ENCODE results near the gene NDUFV1.
"Not testable (repeated sequence)": the region's sequence is repeated elsewhere in the genome, so short reads cannot be mapped to it uniquely, and the experiment has no call there.

Gene NDUFV1

GRCh38 chr11:67611704-67612587 lies 5.2 kb downstream of the NDUFV1 start:
- DNase-seq: no peak

- no peak for DNase-seq
These were observed 6.0 kb downstream of the NDUFV1 start for GRCh38 chr11:67612751-67613150.

GRCh38 chr11:67613313-67613959 lies 6.7 kb downstream of the NDUFV1 start:
- no peak for DNase-seq

DNA sequence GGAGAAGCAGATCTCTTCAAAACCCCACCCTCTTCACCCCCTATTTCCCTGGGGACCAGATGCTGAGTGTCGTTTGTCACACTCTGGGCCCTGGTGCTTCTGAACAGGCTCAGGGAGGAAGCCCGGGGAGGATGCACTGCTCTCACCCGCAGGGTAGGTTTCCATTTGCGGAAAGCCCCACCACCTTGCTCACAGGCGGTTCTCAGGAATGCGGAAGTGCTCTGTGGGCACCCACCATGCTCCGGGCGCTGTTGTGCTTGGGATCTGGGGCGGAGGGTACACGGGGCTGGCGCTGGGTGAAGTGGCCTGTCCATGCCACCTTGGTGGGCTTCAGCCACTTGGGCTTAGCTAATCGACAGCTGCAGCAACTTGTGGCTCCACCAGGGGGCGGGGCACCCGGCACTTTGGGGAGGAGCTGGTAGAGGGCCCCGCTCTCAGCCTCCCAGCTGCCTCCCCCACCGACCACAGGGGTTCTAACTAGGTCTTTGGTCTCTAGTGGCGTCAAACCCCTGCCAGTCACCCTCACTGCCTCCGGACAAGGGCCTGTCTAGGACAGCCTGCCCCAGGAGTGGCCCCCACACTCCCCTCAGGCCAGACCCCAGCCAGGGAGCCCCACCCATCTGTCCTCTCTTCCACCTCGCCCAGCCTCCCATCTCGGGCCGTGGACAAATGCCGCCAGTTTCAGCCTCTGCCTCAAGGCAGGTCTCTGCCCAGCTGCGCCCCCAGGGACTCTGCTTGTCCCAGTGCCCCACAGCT lies 7.4 kb downstream of the NDUFV1 start:
- DNase-seq: peak; percentile 78

GRCh38 chr11:67614730-67615714 lies 8.3 kb downstream of the NDUFV1 start:
- DNase-seq: peak; percentile 10

DNA sequence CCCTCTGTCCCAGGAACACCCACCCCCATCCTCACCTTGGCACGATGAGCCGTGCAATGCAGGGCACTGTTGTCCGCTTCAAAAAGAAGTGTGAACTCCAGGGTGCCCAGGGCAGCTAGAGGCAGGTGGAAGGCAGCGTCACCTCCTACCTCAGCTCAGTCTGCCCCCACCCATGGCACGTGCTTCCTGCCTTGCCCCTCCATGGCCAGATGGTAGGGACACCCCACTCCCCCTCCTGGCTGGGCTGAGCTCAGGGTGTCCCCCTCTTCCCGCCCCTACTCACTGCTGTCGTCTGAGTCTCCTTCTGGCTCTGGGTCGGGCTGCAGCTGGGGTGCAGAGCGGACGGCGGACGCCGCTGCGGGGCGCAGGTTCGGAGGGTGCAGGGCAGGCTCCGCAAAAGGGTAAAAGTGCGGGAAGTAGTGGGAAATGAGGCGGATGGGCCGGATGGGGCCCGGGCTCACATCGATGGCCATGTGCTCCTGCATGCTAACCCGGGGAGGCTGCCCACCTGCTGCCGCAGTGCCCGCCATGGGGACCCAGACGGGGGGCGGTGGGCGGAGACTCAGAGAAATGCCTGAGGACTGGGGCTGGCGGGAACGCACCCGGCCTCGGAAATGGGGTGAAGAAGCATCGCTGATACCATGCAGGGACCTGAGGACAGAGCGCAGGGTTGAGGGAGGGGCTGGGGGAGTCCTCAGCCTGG lies 9.1 kb downstream of the NDUFV1 start:
- DNase-seq: no peak

DNA sequence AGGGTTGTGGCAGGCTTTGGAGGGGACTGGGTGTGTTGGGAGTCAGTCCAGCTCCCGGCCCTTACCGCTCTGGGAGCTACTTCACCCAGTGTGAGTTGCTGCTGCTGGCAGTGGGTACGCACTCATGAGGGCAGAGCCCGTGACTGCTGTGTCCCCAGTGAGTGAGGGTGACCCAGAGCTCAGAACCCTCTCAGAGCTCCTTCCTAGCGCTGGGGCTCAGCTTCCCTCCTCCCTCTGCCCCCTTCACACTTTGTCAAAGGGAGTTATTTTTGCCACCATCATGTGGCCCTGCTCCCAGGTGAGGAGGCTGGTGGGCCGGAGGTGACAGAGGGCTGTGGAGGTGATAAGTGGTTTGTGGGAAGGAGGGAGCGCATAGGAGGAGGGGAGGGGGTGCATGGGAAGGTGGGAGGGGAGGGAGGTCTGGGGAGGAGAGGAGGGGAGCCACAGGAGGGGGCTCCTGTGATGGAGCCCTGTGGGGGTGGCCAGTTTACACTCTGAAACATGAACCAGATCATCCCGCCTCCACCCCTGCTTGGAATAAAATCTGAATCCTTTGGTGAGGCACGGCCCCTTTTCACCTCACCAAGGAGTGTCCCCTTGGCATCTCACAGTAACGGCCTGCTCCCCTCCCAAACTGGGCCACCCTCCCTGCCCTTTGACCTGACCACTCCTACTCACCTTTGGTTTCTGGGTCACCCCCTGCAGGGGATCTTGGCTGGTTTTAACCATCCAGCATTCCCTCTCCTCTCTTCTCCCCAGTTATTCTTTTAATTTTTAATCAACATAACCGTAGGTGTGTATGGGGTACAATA lies 9.9 kb downstream of the NDUFV1 start:
- DNase-seq: no peak

- no peak for DNase-seq
These were observed 10.7 kb downstream of the NDUFV1 start for GRCh38 chr11:67617243-67617953.

DNA sequence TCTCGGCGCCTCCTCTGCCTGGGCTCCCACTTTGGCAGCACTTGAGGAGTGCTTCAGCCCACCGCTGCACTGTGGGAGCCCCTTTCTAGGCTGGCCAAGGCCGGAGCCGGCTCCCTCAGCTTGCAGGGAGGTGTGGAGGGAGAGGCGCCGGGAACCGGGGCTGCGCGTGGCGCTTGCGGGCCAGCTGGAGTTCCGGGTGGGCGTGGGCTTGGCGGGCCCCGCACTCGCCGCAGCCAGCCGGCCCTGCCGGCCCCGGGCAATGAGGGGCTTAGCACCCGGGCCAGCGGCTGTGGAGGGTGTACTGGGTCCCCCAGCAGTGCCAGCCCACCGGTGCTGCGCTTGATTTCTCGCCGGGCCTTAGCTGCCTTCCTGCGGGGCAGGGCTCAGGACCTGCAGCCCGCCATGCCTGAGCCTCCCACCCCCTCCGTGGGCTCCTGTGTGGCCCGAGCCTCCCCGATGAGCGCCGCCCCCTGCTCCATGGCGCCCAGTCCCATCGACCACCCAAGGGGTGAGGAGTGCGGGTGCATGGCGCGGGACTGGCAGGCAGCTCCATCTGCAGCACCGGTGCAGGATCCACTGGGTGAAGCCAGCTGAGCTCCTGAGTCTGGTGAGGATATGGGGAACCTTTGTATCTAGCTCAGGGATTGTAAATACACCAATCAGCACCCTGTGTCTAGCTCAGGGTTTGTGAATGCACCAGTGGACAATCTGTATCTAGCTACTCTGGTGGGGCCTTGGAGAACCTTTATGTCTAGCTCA lies 12.3 kb downstream of the NDUFV1 start:
- not testable (repeated sequence) for DNase-seq

- DNase-seq: not testable (repeated sequence)
These were observed 13.2 kb downstream of the NDUFV1 start for GRCh38 chr11:67619683-67620618.

DNA sequence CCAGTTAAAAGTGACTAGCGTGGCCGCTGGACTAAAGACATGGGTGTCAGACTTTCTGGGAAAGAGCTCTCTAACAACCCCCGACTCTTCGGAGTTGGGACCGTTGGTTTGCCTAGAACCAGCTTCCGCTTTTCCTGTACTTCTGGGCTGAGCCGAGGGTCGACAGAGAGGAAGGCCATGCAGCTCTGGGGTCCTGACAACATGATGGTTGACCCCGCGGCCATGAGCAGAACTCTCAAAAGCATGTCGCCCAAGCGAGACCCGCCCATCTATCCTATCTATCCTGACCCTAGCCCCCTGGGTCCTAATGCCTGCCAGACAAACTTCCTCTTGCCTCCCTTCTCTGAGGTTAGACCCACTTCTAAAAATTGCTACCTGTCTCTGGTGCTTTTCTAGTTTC lies 13.9 kb downstream of the NDUFV1 start:
- DNase-seq: not testable (repeated sequence)

DNA sequence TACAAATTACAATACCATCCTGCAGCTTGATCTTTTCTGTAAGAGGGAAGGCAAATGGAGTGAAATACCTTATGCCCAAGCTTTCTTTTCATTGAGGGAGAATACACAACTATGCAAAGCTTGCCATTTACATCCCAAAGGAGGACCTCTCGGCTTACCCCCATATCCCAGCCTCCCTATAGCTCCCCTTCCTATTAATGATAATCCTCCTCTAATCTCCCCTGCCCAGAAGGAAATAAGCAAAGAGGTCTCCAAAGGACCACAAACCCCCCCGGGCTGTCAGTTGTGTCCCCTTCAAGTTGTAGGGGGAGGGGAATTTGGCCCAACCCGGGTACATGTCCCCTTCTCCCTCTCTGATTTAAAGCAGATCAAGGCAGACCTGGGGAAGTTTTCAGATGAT lies 15.2 kb downstream of the NDUFV1 start:
- DNase-seq: not testable (repeated sequence)

DNA sequence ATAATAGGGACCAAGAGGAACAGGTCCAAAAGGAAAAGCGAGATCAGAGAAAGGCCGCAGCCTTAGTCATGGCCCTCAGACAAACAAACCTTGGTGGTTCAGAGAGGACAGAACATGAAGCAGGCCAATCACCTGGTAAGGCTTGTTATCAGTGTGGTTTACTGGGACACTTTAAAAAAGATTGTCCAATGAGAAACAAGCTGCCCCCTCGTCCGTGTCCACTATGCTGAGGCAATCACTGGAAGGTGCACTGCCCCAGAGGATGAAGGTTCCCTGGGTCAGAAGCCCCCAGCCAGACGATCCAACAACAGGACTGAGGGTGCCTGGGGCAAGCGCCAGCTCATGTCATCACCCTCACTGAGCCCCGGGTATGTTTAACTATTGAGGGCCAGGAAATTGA lies 16.2 kb downstream of the NDUFV1 start:
- not testable (repeated sequence) for DNase-seq

DNA sequence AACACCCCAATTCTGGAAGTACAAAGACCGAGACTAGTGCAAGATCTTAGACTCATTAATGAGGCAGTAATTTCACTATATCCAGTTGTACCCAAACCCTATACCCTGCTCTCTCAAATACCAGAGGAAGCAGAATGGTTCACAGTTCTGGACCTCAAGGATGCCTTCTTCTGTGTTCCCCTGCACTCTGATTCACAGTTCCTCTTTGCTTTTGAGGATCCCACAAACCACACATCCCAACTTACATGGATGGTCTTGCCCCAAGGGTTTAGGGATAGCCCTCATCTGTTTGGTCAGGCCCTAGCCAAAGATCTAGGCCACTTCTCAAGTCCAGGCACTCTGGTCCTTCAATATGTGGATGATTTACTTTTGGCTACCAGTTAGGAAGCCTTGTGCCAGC lies 17.1 kb downstream of the NDUFV1 start:
- not testable (repeated sequence) for DNase-seq

- DNase-seq: not testable (repeated sequence)
These were observed 19.5 kb downstream of the NDUFV1 start for GRCh38 chr11:67626131-67626833.

DNA sequence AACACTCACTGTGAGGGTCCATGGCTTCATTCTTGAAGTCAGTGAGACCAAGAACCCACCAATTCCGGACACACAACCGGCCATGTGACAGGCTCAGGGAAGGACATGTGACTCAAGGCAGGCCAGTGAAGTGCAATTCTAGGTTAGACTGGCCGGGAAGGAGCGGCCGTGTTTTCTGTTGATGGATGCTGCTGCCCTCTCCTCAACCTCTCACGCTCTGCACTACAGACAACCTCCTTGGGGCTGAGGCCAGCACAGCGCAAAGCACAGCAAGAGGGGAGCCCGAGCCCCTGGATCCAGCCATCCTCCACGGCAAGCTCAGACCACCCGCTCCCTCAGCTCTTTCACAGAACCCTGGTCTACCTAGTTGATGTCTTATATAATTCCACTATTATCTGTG lies 20.2 kb downstream of the NDUFV1 start:
- no peak for DNase-seq

GRCh38 chr11:67627441-67627811 lies 20.7 kb downstream of the NDUFV1 start:
- no peak for DNase-seq
